Naive B cell (primary cell): ENCODE results near the gene LAMP2. TPM values are rescaled to one million over a fixed set of nuclear protein-coding genes. Genes with fewer than 3 reads are reported as not detected.
A peak's percentile ranks its signal among the peaks of the same experiment; 100 is the strongest.

Experiments
- ATAC-seq, 2 donors: fragments of 150-1000 bp; cut with Tn5 transposase; 2 replicates each; pipeline ENCODE4 v1.10.0; 2021; ENCODE audit warnings: low read depth in 2 of 2, mild to moderate bottlenecking in 2 of 2, moderate library complexity in 2 of 2
- DNase-seq: peaks from one replicate; pipeline ENCODE4 v3.0.0; 2022
- H3K27ac Mint-ChIP-seq, 6 donors: one replicate each; pipeline ENCODE4 v1.8.0; 2020 to 2022; ENCODE audit warnings: mild to moderate bottlenecking in 6 of 6, mixed read lengths in 6 of 6, moderate library complexity in 5 of 6, inconsistent platforms in 2 of 6
- H3K27me3 Mint-ChIP-seq, 3 donors: one replicate each; pipeline ENCODE4 v1.8.0; 2021 to 2022; ENCODE audit warnings: mixed read lengths in 3 of 3, mild to moderate bottlenecking in 1 of 3
- H3K36me3 Mint-ChIP-seq, 2 donors: one replicate each; pipeline ENCODE4 v1.8.0; 2020 to 2022; ENCODE audit warnings: mixed read lengths in 2 of 2, inconsistent platforms in 1 of 2, mild to moderate bottlenecking in 1 of 2
- H3K4me1 Mint-ChIP-seq, 3 donors: one replicate each; pipeline ENCODE4 v1.8.0; 2020 to 2022; ENCODE audit warnings: mixed read lengths in 3 of 3, inconsistent platforms in 1 of 3, mild to moderate bottlenecking in 1 of 3, moderate library complexity in 1 of 3
- H3K4me3 Mint-ChIP-seq, 8 donors: one replicate each; pipeline ENCODE4 v1.8.0; 2020 to 2022; ENCODE audit warnings: mild to moderate bottlenecking in 8 of 8, mixed read lengths in 8 of 8, moderate library complexity in 8 of 8, inconsistent platforms in 2 of 8
- H3K9me3 Mint-ChIP-seq, 7 donors: one replicate each; pipeline ENCODE4 v1.8.0; 2020 to 2022; ENCODE audit warnings: mixed read lengths in 7 of 7, mild to moderate bottlenecking in 5 of 7, inconsistent platforms in 2 of 7, moderate library complexity in 1 of 7
- polyA plus RNA-seq, 6 donors: library from polyadenylated mRNA; unstranded; fragments of 300-500 nt; fragmentation: Illumina TruSeq; gene quantifications; one replicate each; pipeline ENCODE4 v1.2.3, GENCODE V29; 2021; ENCODE audit warnings: low read depth in 6 of 6

The LAMP2 gene
- polyA plus RNA-seq, 6 donors from 2014 or later, result 72.9 to 142 (median 79.6) TPM

DNA sequence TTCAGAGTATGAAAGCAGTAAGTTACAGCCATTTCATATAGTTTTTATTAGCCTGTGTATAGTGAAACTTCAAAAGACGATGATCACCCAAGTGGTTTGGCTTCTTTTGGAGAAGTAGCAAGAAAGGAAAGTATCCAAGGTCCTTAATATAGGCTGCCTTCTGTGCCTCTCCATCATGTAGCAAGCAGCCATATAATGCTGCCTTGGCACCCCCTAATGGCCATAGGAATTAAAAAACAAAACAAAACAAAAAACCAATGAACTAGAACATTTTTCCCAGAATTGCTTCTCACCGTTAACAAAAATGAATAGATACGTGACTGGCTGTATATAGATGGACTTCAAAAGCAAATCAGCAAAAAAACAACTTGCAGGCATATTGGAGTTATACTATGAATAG, 18.9 kb downstream of the LAMP2 start:
- H3K9me3 Mint-ChIP-seq, result no peaks in the 10 kb centered on the region
- ATAC-seq (peak in 1 of 2 donors; percentile 45), DNase-seq (no peak)
- H3K36me3 Mint-ChIP-seq, result peaks cover 0 to 10% of the 10 kb centered on the region in 2 donors
- no peaks in the 10 kb centered on the region for H3K27me3 Mint-ChIP-seq
- H3K4me1 Mint-ChIP-seq, result peaks cover 0 to 14% (median 0%) of the 10 kb centered on the region in 3 donors
- H3K27ac Mint-ChIP-seq, result no peak overlapping the region
- H3K4me3 Mint-ChIP-seq, result no peak overlapping the region

DNA sequence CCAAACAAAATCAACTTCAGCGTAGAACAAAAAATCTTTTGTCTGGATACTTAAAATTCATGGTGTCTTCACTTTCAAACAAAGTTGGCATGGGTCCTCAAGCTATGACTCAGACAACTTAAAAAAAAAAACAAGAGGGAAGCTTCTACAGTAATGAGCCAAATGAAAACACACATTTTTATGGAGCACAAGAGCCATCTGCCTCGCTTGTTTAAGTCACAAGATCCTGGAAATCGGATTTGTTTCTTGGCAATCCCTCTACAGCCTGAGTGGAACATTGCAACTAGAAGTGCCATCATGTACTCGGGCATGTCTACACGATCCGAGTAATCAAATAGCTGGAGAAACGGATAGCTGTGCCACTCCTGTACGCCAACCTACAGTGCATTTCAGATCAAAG, 22.6 kb downstream of the LAMP2 start:
- peaks cover 0 to 5% (median 0%) of the 10 kb centered on the region in 3 donors for H3K4me1 Mint-ChIP-seq
- H3K27me3 Mint-ChIP-seq, result no peaks in the 10 kb centered on the region
- ATAC-seq (no peak), DNase-seq (no peak)
- H3K9me3 Mint-ChIP-seq, result peaks cover 0 to 2% (median 0%) of the 10 kb centered on the region in 7 donors
- H3K27ac Mint-ChIP-seq, result no peak overlapping the region
- H3K36me3 Mint-ChIP-seq, result peaks cover 0 to 23% of the 10 kb centered on the region in 2 donors
- no peak overlapping the region for H3K4me3 Mint-ChIP-seq

DNA sequence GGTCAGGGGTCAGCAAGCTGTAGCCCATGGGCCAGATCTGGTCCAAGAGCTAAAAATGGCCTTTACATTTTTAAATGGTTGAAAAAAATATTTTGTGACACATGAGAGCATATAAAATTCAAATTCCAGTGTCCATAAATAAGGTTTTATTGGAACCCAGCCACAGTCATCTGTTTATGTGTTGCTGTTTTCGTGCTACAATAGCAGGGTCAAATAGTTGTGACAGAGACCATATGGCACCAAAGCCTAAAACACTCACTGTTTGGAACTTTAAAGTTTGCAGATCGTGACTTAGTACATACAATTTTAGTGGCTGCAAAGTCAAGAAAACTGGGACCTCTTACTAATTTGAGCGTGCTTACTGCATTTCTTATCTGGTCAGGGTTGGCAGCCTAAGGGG, 29.2 kb downstream of the LAMP2 start:
- no peaks in the 10 kb centered on the region for H3K4me1 Mint-ChIP-seq
- DNase-seq, result no peak
- H3K9me3 Mint-ChIP-seq, result peaks cover 0 to 2% (median 0%) of the 10 kb centered on the region in 7 donors
- peaks cover 0 to 13% of the 10 kb centered on the region in 2 donors for H3K36me3 Mint-ChIP-seq
- no peak overlapping the region for H3K4me3 Mint-ChIP-seq
- no peak for ATAC-seq
- no peaks in the 10 kb centered on the region for H3K27me3 Mint-ChIP-seq
- no peak overlapping the region for H3K27ac Mint-ChIP-seq

DNA sequence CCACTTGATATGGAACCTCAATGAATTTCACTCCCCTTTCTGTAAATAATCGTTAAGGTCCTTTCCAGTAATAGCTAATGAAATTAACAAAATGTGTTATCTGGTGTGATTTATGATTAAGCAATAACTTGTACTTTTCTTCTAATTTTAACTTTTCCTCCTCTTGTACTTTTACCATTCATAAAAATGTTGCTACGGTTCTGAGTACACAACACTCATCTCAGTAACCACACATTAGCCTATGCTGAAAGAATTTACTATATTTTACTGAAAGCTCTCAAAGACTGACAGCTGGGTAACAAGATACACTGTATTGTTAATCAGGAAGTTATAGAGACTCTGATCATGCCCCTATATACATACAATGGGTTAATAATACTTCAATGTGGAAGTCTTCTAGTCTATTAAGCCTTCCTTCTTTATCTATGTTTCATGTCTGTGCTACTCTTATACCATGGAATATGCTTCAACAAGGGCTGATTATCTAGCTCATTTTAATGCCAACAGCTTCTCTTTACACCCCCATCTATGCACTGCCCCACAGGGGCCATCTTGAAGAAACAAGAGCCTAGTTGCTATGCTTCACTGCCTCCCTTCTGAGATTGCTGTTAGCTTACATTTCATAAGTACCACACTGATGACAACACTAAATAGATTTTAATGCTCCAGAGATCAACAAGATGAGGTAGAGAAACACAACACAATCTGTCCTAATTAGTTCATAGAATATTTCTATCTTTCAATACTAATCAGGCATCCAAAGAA, 39.1 kb downstream of the LAMP2 start:
- Mint-ChIP-seq H3K4me3 (no peak overlapping the region), H3K27ac (peak overlapping the region in 1 of 6 donors; percentile 23), H3K4me1 (peaks cover 11 to 28% (median 23%) of the 10 kb centered on the region in 3 donors), H3K36me3 (peaks cover 0 to 11% of the 10 kb centered on the region in 2 donors), H3K27me3 (no peaks in the 10 kb centered on the region), H3K9me3 (peaks cover 0 to 12% (median 0%) of the 10 kb centered on the region in 7 donors)
- ATAC-seq (no peak), DNase-seq (no peak)

DNA sequence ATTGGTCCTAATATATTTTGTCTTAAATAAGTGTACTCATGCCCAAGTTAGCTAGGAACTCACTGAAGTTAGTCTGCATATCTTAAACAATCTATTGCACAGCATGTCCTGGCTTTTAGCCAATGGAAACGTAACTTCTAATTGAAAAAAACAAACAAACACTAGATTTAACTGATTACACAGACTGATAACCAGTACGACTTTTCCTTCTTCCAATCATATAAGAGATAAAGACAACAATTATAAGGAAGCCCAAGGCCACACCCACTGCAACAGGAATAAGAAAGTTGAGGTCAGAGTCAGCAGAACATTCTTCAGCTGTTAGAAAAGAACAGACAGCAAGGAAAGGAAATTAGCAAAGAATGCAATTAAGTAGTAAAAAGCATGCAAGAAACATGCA, 40.8 kb downstream of the LAMP2 start:
- Mint-ChIP-seq H3K27me3 (no peaks in the 10 kb centered on the region), H3K4me1 (peaks cover 17 to 34% (median 28%) of the 10 kb centered on the region in 3 donors), H3K9me3 (peaks cover 0 to 12% (median 0%) of the 10 kb centered on the region in 7 donors), H3K4me3 (no peak overlapping the region), H3K36me3 (peaks cover 0 to 11% of the 10 kb centered on the region in 2 donors), H3K27ac (peak overlapping the region in 2 of 6 donors; percentile 1 to 30)
- DNase-seq (no peak), ATAC-seq (no peak)

DNA sequence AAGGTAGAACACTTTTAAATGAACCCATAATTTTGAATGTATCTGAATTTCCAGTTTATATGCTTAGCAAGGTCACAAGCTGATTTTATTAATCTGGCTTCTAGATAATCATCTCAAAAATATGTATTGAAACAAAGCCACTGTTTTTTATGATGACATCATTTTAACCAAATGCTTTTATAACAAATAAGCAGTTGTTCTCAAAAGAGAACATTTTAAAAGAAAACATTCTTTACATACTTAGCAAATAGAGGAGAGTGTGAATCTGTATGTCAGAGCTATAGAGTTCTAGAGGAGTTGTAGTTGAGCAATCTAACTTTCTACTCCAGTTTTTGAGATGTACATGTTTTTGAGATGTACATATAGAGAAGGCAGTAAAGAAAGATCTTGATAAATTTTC, 42.5 kb downstream of the LAMP2 start:
- DNase-seq (no peak), ATAC-seq (no peak)
- Mint-ChIP-seq H3K9me3 (peaks cover 0 to 3% (median 0%) of the 10 kb centered on the region in 7 donors), H3K4me3 (no peak overlapping the region), H3K36me3 (peaks cover 0 to 3% of the 10 kb centered on the region in 2 donors), H3K4me1 (peaks cover 15 to 26% (median 16%) of the 10 kb centered on the region in 3 donors), H3K27me3 (no peaks in the 10 kb centered on the region), H3K27ac (peak overlapping the region in 1 of 6 donors; percentile 47)

DNA sequence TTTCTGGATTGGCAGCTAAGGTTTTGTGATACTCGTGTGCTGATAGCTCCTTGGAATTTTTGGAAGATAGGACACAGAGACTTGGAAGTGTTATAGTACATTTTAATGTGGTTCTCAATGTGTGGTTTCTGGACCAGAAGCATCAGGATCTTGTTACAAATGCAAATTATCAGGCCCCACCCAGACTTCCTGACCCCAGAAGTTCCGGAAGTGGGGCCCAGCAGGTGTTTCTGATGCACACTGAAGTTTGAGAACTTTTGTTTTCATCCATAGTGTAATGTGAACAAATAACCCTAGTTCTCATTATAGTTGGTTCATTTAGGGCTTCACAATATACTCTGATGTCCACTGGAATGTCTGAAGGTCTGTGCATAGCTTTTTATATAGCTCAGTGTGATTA, 49.6 kb downstream of the LAMP2 start:
- ATAC-seq (peak; percentile 76 to 84), DNase-seq (peak; percentile 27)
- H3K4me1 Mint-ChIP-seq, result peaks cover 23 to 30% (median 28%) of the 10 kb centered on the region in 3 donors
- peak overlapping the region; percentile 1 to 89 (median 74) for H3K27ac Mint-ChIP-seq
- H3K9me3 Mint-ChIP-seq, result peaks cover 0 to 4% (median 0%) of the 10 kb centered on the region in 7 donors
- no peaks in the 10 kb centered on the region for H3K36me3 Mint-ChIP-seq
- no peaks in the 10 kb centered on the region for H3K27me3 Mint-ChIP-seq
- H3K4me3 Mint-ChIP-seq, result peak overlapping the region; percentile 1 to 82 (median 54)

DNA sequence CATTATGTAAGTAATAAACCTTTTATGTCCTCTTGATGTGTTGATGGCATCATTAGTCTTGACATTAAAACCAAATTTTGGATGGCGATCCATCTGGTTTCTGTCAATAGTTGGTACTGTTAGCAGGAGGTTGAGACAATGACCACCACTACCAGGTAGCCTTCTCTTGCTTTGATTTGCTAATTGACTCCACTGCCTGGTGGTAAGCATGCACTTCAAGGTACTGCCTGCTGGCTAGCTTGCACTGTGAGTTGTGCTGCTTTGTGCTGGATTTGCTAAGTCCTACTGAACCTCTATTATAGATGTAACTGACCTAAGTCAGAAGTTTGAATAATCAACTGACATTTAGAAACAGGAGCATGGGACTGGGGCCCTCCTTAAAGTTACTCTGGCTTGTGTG, 60.9 kb downstream of the LAMP2 start:
- DNase-seq (no peak), ATAC-seq (no peak)
- peak overlapping the region in 1 of 6 donors; percentile 4 for H3K27ac Mint-ChIP-seq
- H3K4me1 Mint-ChIP-seq, result no peaks in the 10 kb centered on the region
- H3K36me3 Mint-ChIP-seq, result peaks cover 0 to 13% of the 10 kb centered on the region in 2 donors
- H3K27me3 Mint-ChIP-seq, result peaks cover 0 to 17% (median 8%) of the 10 kb centered on the region in 3 donors
- peaks cover 4 to 38% (median 16%) of the 10 kb centered on the region in 7 donors for H3K9me3 Mint-ChIP-seq
- no peak overlapping the region for H3K4me3 Mint-ChIP-seq

DNA sequence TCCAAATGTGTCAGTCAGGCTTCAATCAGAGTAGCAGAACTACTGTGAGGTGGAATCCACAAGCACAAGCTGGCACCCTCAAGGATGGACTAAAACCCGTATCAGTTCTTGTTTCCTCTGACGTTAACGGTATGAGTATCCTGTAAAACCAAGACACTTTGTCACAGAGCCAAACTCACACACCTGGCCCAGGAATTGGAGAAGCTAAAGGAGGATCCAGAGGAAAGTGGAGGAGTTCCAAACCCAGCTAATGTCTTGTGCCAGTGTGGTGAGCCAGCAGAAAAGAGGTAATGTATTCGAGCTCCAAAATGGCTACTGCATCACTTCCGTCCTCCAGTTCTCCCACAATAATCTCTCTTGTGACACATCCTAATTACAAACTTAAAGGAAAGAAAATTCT, 62.5 kb downstream of the LAMP2 start:
- H3K4me1 Mint-ChIP-seq, result no peaks in the 10 kb centered on the region
- no peak overlapping the region for H3K27ac Mint-ChIP-seq

DNA sequence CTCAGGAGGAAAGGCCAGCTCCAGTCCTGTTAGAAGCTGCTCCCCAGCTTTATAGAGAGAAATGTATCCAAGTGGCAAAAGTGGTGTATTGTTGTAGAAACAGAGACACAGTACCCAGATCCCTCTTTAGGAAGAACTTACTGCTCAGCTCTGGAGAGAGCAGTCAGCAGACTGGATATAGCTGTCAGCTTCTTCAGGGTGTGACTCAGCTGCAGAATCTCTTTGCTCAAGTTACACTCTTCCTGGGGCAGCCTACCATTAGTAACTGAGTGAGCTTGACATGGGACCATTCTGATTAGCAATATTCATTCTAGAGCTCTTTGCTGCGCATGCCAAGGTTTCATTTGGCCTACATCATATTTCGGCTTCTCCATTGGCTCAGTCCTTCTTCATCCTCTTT, 66.7 kb downstream of the LAMP2 start:
- peaks cover 0 to 13% (median 5%) of the 10 kb centered on the region in 3 donors for H3K27me3 Mint-ChIP-seq
- ATAC-seq (no peak), DNase-seq (no peak)
- H3K27ac Mint-ChIP-seq, result no peak overlapping the region
- H3K36me3 Mint-ChIP-seq, result peaks cover 0 to 7% of the 10 kb centered on the region in 2 donors
- no peaks in the 10 kb centered on the region for H3K4me1 Mint-ChIP-seq
- H3K4me3 Mint-ChIP-seq, result no peak overlapping the region
- peaks cover 0 to 15% (median 3%) of the 10 kb centered on the region in 7 donors for H3K9me3 Mint-ChIP-seq

More for the DNA sequence above, 62.5 kb downstream of the LAMP2 start:
- peaks cover 0 to 13% of the 10 kb centered on the region in 2 donors for H3K36me3 Mint-ChIP-seq
- H3K27me3 Mint-ChIP-seq, result peaks cover 0 to 17% (median 8%) of the 10 kb centered on the region in 3 donors
- DNase-seq (no peak), ATAC-seq (no peak)
- H3K9me3 Mint-ChIP-seq, result peaks cover 4 to 38% (median 16%) of the 10 kb centered on the region in 7 donors
- no peak overlapping the region for H3K4me3 Mint-ChIP-seq

DNA sequence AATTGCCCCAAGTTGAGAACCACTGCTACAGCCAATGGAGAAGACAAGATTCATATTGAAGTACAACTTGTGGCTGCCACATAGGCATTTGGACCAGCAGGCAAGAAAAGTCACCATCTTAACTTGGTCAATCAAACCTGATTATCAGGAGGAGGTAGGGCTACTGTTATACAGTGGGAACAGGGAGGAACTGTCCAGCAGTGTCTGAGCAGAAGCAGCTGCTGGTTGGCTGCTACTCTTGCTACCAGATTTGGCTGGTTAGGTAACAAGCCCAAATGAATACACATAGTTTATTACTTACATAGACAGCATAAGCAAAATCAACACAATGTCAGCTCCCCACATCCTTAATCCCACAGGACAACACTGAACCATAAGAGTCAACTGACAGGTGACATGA, 67.8 kb downstream of the LAMP2 start:
- Mint-ChIP-seq H3K9me3 (peaks cover 0 to 14% (median 3%) of the 10 kb centered on the region in 7 donors), H3K36me3 (peaks cover 0 to 4% of the 10 kb centered on the region in 2 donors), H3K27ac (no peak overlapping the region), H3K4me3 (no peak overlapping the region), H3K27me3 (peaks cover 0 to 9% (median 3%) of the 10 kb centered on the region in 3 donors), H3K4me1 (no peaks in the 10 kb centered on the region)
- ATAC-seq, result no peak
- no peak for DNase-seq

DNA sequence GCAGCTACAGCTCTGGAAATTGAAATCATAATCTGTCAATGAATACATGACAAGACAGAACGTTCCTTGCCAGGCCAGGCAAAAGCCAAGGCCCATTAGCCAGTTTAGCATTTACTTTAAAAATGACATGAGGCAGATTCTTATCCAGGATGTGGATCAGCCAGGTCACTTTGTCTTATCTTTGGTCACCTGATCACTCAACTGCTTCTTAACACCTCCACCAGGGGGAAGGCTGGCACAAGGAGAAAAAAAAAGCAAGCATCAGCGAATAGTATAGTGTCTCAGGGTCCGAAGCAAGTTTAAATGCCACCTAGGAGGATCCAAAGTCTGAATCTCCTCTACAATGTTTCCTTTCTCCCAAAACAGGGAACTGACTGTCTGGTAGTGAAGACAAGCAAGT, 88.4 kb downstream of the LAMP2 start:
- ATAC-seq (peak; percentile 73 to 86), DNase-seq (peak; percentile 45)
- H3K9me3 Mint-ChIP-seq, result peaks cover 0 to 5% (median 0%) of the 10 kb centered on the region in 7 donors
- H3K27ac Mint-ChIP-seq, result no peak overlapping the region
- H3K27me3 Mint-ChIP-seq, result peaks cover 5 to 6% (median 5%) of the 10 kb centered on the region in 3 donors
- H3K36me3 Mint-ChIP-seq, result no peaks in the 10 kb centered on the region
- peaks cover 3 to 6% (median 4%) of the 10 kb centered on the region in 3 donors for H3K4me1 Mint-ChIP-seq
- no peak overlapping the region for H3K4me3 Mint-ChIP-seq

DNA sequence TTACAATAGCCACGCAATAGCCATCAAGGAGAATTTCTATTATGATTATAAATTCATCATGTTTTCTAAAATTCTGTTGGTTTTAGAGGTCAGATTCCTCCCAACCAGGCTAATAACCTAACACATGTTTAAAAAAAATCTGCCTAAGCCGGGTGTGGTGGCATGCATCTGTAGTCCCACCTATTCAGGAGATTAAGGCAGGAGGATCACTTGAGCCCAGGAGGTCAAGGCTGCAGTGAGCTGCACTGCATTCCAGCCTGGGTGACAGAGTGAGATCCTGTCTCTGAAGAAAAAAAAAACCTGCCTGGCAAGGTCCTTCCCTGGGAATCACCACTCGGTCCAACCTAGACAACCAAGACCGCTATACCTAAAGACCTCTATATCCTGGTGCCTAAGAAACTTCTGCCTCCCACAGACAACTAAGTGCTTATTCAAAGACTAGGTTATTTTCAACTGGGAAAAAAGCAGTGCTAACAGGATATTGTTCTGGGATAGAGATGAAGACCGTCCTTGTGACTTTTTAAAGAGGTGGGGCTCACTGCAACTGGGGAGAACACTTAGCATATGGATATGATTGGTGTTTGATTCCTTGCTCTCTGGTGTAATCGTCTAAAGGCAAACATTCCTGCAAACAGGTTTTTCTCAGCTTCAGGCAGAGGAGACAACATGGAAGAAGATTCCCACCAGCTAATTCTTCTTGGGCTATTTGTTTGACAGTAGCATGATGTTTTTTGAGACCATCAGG, 89.0 kb downstream of the LAMP2 start:
- H3K27me3 Mint-ChIP-seq, result peaks cover 5 to 6% (median 5%) of the 10 kb centered on the region in 3 donors
- ATAC-seq, result no peak
- H3K9me3 Mint-ChIP-seq, result peaks cover 0 to 5% (median 0%) of the 10 kb centered on the region in 7 donors
- H3K27ac Mint-ChIP-seq, result no peak overlapping the region
- peaks cover 3 to 6% (median 4%) of the 10 kb centered on the region in 3 donors for H3K4me1 Mint-ChIP-seq
- no peak overlapping the region for H3K4me3 Mint-ChIP-seq
- no peak for DNase-seq
- no peaks in the 10 kb centered on the region for H3K36me3 Mint-ChIP-seq
